A673 (cell line): ENCODE measurements around the gene CDRT15L2.
"Not testable (repeated sequence)": the region's sequence is repeated elsewhere in the genome, so short reads cannot be mapped to it uniquely, and the experiment has no call there.

Source experiments
- CTCF ChIP-seq: fragments of 300-800, 200-600 bp; sonication (generic); conservative IDR thresholded peaks from 2 replicates; pipeline ENCODE4 v1.5.1; 2017; ENCODE audit warnings: low read depth, mild to moderate bottlenecking, antibody characterized with exemption, low read length, moderate library complexity, mixed read lengths
- EZH2 ChIP-seq: fragments of 200-600 bp; sonication (generic); IDR thresholded peaks from 2 replicates; pipeline ENCODE4 v1.6.1; 2017; ENCODE audit warnings: borderline replicate concordance, low read depth, mild to moderate bottlenecking, mixed read lengths, antibody characterized with exemption, low read length; ENCODE audit not compliant: poor library complexity, severe bottlenecking

- TF ChIP-seq CTCF, EZH2: not testable (repeated sequence)
Observed at GRCh38 chr17:20565245-20565644, 14.3 kb upstream of the CDRT15L2 start.
